H1 (cell line): ENCODE results near the gene JAG2. TPM values are rescaled to one million over a fixed set of nuclear protein-coding genes. Genes with fewer than 3 reads are reported as not detected.

Experiments used
- BACH1 ChIP-seq: IDR thresholded peaks from 2 replicates; pipeline ENCODE4 v1.6.1; 2012; ENCODE audit warnings: low read length, improper control_type of control experiment
- CBX8 ChIP-seq: fragments of 300-800, 300-1000 bp; sonication (generic); IDR thresholded peaks from 2 replicates; pipeline ENCODE4 v1.7.1; 2016; ENCODE audit warnings: low read depth, low read length, borderline replicate concordance
- CTBP2 ChIP-seq: IDR thresholded peaks from 2 replicates; pipeline ENCODE4 v1.7.0; 2011; ENCODE audit warnings: borderline replicate concordance, mild to moderate bottlenecking, moderate library complexity, mixed read lengths, low read length; ENCODE audit not compliant: insufficient read depth, insufficient read length
- POLR2AphosphoS5 ChIP-seq: IDR thresholded peaks from 2 replicates; pipeline ENCODE4 v1.6.1; 2011; ENCODE audit warnings: low read depth, low read length
- SP4 ChIP-seq: IDR thresholded peaks from 2 replicates; pipeline ENCODE4 v1.6.1; 2012; ENCODE audit warnings: low read length, inconsistent platforms
- polyA plus RNA-seq, 7 experiments: library from polyadenylated mRNA; depleted of rRNA in 3 of 7; stranded (reverse) in 5 of 7; unstranded in 2 of 7; fragments of >200 nt in 5 of 7; fragments of 200-250 nt in 2 of 7; gene quantifications; 1 replicate in 5 of 7; 2 replicates in 1 of 7; 4 replicates in 1 of 7; pipeline versions ENCODE4 v1.2.1 to v1.2.3, GENCODE V29; 2011 to 2013; ENCODE audit warnings: missing spikeins in 2 of 7, mixed read lengths in 2 of 7
- total RNA-seq: library from RNA; stranded (reverse); fragmentation: NEBNext Ultra II Directional; extraction: Animal tissue kit (Norgen Biotek cat#: 25700); gene quantifications from 2 replicates; pipeline ENCODE4 v1.2.1, GENCODE V29; 2021

Gene JAG2
- total and polyA plus RNA-seq, 2 of the 8 experiments (the other 6 are each of a cell fraction or from before 2014, with no cell fraction given): 2.8 to 6.2 TPM

GRCh38 chr14:105169776-105170655 lies 1.4 kb upstream of the JAG2 start (continued):
- TF ChIP-seq BACH1: no peak
- TF ChIP-seq POLR2AphosphoS5: no peak
- TF ChIP-seq SP4: no peak
- no peak for TF ChIP-seq CTBP2
- TF ChIP-seq CBX8: no peak
